ENCODE data around the gene CXorf58. TPM values are rescaled to one million over a fixed set of nuclear protein-coding genes. Genes with fewer than 3 reads are reported as not detected.

Gene CXorf58
- polyA plus RNA-seq, 1 of the 3 experiments (the other 2 are of a cell fraction), result not detected

DNA sequence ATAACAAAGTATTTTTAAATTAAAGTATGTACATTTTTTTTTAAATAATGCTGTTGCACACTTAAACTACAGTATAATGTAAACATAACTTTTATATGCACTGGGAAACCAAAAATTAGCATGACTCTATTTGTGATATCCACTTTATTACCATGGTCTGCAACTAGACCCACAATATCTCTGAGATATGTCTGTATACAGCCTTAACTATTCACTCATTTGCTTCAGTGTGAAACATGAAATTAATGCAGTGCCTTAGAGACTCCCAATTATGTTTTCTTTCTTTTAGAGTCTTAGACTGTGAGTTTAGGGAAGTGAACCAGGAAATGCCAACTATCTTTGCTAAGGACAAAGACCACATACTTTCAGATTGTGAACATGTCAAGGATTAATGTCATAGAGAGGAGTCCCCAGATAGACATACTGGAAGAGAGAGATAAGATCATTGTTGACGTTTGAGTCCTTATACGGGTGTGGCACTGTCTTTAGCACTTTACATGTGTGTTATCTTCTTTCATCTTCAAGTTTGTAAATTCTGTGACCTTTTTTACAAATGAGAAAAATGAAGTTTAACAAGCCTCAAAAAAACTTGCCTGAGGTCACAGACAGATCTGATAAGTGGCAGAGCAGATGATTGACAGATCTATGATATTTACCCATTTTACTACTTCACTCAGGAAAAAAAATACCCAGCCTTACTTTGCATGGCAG lies 23.2 kb downstream of the CXorf58 start:
- CTCF ChIA-PET, result interaction anchor here (1.3 kb wide), 1 partner anchor 23 kb away, joined by 3 read pairs; the partner anchor contains the start of genes APOO and CXorf58
- WGBS (ENCODE audit: low lambda C conversion rate), result 4% methylated on average over 2 of the region's 2 CpGs

GRCh38 chrX:23932046-23932445 lies 24.2 kb downstream of the CXorf58 start:
- Histone ChIP-seq H3K9ac (no peak overlapping the region), H3K27me3 (ENCODE audit: insufficient read depth) (no peaks in the 10 kb centered on the region; the same call in 1 of the 2 replicates), H3K79me2 (ENCODE audit: insufficient read depth) (no peaks in the 10 kb centered on the region), H3K9me2 (no peaks in the 10 kb centered on the region), H3K4me1 (ENCODE audit: control insufficient read depth in 1 of 2, insufficient read depth in 2 of 2, low read depth in 1 of 2, low read length in 1 of 2) (no peaks in the 10 kb centered on the region), H2AFZ (ENCODE audit: low read depth) (no peak overlapping the region), H3K9me3 (no peaks in the 10 kb centered on the region), H4K20me1 (ENCODE audit: insufficient read depth) (no peaks in the 10 kb centered on the region), H3F3A (replicated peaks; ENCODE audit: insufficient read depth) (no peaks in the 10 kb centered on the region), H3K36me3 (replicated peaks in 1 of 2; ENCODE audit: control insufficient read depth in 1 of 2, insufficient read depth in 2 of 2, low read length in 1 of 2) (no peaks in the 10 kb centered on the region), H3K4me2 (no peak overlapping the region), H3K27ac (ENCODE audit: low read depth in 2 of 2, low read length in 1 of 2) (no peak overlapping the region), H3K4me3 (ENCODE audit: low read depth in 2 of 2, low read length in 1 of 2) (no peak overlapping the region)
- POLR2A ChIA-PET, result no interaction called here
- CTCF ChIA-PET, result interaction anchor here (1.3 kb wide), 1 partner anchor 24 kb away, joined by 3 read pairs; the partner anchor contains the start of genes APOO and CXorf58
- no peak for DNase-seq
- WGBS (ENCODE audit: low lambda C conversion rate), result 17% methylated on average over 1 of the region's 1 CpG
- TF ChIP-seq ELF1 (IDR thresholded peaks at IDR 0.05), result no peak
- no peak for TF ChIP-seq REST (IDR thresholded peaks at IDR 0.05; ENCODE audit: low read depth, low read length)
- no peak for TF ChIP-seq SMC3 (IDR thresholded peaks at IDR 0.05; ENCODE audit: low read depth, low read length)
- TF ChIP-seq, protein P1, sequence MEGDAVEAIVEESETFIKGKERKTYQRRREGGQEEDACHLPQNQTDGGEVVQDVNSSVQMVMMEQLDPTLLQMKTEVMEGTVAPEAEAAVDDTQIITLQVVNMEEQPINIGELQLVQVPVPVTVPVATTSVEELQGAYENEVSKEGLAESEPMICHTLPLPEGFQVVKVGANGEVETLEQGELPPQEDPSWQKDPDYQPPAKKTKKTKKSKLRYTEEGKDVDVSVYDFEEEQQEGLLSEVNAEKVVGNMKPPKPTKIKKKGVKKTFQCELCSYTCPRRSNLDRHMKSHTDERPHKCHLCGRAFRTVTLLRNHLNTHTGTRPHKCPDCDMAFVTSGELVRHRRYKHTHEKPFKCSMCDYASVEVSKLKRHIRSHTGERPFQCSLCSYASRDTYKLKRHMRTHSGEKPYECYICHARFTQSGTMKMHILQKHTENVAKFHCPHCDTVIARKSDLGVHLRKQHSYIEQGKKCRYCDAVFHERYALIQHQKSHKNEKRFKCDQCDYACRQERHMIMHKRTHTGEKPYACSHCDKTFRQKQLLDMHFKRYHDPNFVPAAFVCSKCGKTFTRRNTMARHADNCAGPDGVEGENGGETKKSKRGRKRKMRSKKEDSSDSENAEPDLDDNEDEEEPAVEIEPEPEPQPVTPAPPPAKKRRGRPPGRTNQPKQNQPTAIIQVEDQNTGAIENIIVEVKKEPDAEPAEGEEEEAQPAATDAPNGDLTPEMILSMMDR (IDR thresholded peaks at IDR 0.05), result no peak
- TF ChIP-seq, protein P2, sequence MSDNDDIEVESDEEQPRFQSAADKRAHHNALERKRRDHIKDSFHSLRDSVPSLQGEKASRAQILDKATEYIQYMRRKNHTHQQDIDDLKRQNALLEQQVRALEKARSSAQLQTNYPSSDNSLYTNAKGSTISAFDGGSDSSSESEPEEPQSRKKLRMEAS (IDR thresholded peaks at IDR 0.05; ENCODE audit: low read depth), result no peak
- TF ChIP-seq JUND (IDR thresholded peaks at IDR 0.05), result no peak
- no peak for TF ChIP-seq GABPA (IDR thresholded peaks at IDR 0.05; ENCODE audit: low read depth)
- no peak for TF ChIP-seq NFIC (IDR thresholded peaks at IDR 0.05; ENCODE audit: borderline replicate concordance)
- TF ChIP-seq POLR2AphosphoS5 (IDR thresholded peaks at IDR 0.05; ENCODE audit: low read depth, low read length), result no peak
- TF ChIP-seq NRF1 (IDR thresholded peaks at IDR 0.05; ENCODE audit: low read depth, low read length), result no peak
- TF ChIP-seq, protein P3, sequence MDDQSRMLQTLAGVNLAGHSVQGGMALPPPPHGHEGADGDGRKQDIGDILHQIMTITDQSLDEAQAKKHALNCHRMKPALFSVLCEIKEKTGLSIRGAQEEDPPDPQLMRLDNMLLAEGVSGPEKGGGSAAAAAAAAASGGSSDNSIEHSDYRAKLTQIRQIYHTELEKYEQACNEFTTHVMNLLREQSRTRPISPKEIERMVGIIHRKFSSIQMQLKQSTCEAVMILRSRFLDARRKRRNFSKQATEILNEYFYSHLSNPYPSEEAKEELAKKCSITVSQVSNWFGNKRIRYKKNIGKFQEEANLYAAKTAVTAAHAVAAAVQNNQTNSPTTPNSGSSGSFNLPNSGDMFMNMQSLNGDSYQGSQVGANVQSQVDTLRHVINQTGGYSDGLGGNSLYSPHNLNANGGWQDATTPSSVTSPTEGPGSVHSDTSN (IDR thresholded peaks at IDR 0.05), result no peak
- TF ChIP-seq, protein P4, sequence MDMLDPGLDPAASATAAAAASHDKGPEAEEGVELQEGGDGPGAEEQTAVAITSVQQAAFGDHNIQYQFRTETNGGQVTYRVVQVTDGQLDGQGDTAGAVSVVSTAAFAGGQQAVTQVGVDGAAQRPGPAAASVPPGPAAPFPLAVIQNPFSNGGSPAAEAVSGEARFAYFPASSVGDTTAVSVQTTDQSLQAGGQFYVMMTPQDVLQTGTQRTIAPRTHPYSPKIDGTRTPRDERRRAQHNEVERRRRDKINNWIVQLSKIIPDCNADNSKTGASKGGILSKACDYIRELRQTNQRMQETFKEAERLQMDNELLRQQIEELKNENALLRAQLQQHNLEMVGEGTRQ (IDR thresholded peaks at IDR 0.05; ENCODE audit: borderline replicate concordance, low read depth, low read length), result no peak

More for the DNA sequence above, 23.2 kb downstream of the CXorf58 start:
- no peak overlapping the region for H3K27ac ChIP-seq (ENCODE audit: low read depth in 2 of 2, low read length in 1 of 2)
- H3K79me2 ChIP-seq (ENCODE audit: insufficient read depth), result no peaks in the 10 kb centered on the region
- no peaks in the 10 kb centered on the region for H3K9me2 ChIP-seq
- no peak overlapping the region for H3K4me2 ChIP-seq
- H3K36me3 ChIP-seq (replicated peaks in 1 of 2; ENCODE audit: control insufficient read depth in 1 of 2, insufficient read depth in 2 of 2, low read length in 1 of 2), result no peaks in the 10 kb centered on the region
- H3K9me3 ChIP-seq, result no peaks in the 10 kb centered on the region
- H3F3A ChIP-seq (replicated peaks; ENCODE audit: insufficient read depth), result no peaks in the 10 kb centered on the region
- H3K9ac ChIP-seq, result no peak overlapping the region
- H3K4me3 ChIP-seq (ENCODE audit: low read depth in 2 of 2, low read length in 1 of 2), result no peak overlapping the region
- no peaks in the 10 kb centered on the region for H4K20me1 ChIP-seq (ENCODE audit: insufficient read depth)
- POLR2A ChIA-PET, result no interaction called here
- no peak for DNase-seq
- H3K27me3 ChIP-seq (ENCODE audit: insufficient read depth), result no peaks in the 10 kb centered on the region; the same call in 1 of the 2 replicates
- H3K4me1 ChIP-seq (ENCODE audit: control insufficient read depth in 1 of 2, insufficient read depth in 2 of 2, low read depth in 1 of 2, low read length in 1 of 2), result no peaks in the 10 kb centered on the region
- H2AFZ ChIP-seq (ENCODE audit: low read depth), result no peak overlapping the region
- TF ChIP-seq YY1 (IDR thresholded peaks at IDR 0.05; ENCODE audit: low read depth) (no peak), EZH2phosphoT487 (IDR thresholded peaks at IDR 0.05; ENCODE audit: borderline replicate concordance, low read depth) (no peak), GATA2 (CRISPR knock-in tag; IDR thresholded peaks at IDR 0.05) (no peak), RCOR1 (IDR thresholded peaks at IDR 0.05; ENCODE audit: low read length) (no peak), IRF3 (IDR thresholded peaks at IDR 0.05; ENCODE audit: low read depth, low read length) (no peak), EP300 (IDR thresholded peaks at IDR 0.05; ENCODE audit: borderline replicate concordance in 1 of 2, low read depth in 1 of 2, low read length in 1 of 2) (no peak), TCF12 (IDR thresholded peaks at IDR 0.05) (no peak), FOXM1 (IDR thresholded peaks at IDR 0.05; ENCODE audit: low read depth) (no peak), FOSL2 (IDR thresholded peaks at IDR 0.05; ENCODE audit: borderline replicate concordance, low read depth) (no peak), POLR2AphosphoS5 (IDR thresholded peaks at IDR 0.05; ENCODE audit: low read depth, low read length) (no peak), NRF1 (IDR thresholded peaks at IDR 0.05; ENCODE audit: low read depth, low read length) (no peak)
